DMS153 treated with DMSO at 0.1 percent for 48 hours (cell line): ENCODE data around the gene KIAA1671.

Experiments used
- DNase-seq: peaks from one replicate; lab custom pipeline; 2025; ENCODE audit not compliant: unreplicated experiment; lab: John Stamatoyannopoulos, UW

The KIAA1671 gene

DNA sequence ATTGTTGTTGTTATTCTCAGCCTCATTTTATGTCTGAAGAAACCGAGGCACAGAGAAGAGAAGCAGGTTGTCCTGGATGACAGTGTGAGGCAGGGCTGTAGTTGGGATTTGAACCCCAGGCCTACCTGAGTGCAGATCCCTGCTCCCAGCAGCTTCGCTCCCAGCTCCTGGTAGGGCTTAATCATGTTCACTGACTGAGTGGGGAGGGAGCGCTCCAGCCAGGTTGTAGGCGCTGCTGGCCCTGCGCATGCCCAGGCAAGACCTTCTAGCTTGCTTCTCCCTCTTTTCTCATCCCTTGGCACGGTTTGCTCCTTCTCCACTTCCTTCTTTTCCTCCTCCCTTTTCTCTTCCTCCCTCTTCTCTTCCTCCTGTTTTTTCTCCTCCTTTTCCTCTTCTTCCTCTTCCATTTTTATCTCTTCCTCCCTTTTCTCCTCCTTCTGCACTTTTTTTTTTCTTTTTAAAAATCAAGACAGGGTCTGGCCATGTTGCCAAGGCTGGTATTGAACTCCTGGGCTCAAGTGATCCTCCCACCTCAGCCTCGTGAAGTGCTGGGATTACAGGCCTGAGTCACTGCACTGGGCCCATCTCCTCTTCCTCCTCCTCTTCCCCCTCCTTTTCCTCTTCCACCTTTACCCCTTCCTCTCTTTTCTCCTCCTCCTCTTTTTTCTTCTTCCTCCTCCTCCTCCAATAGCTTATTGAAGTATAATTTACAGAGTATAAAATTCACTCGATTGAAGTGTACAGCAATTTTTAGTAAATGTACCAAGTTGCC is 109.3 kb downstream of the KIAA1671 start:
- no peak for DNase-seq

DNA sequence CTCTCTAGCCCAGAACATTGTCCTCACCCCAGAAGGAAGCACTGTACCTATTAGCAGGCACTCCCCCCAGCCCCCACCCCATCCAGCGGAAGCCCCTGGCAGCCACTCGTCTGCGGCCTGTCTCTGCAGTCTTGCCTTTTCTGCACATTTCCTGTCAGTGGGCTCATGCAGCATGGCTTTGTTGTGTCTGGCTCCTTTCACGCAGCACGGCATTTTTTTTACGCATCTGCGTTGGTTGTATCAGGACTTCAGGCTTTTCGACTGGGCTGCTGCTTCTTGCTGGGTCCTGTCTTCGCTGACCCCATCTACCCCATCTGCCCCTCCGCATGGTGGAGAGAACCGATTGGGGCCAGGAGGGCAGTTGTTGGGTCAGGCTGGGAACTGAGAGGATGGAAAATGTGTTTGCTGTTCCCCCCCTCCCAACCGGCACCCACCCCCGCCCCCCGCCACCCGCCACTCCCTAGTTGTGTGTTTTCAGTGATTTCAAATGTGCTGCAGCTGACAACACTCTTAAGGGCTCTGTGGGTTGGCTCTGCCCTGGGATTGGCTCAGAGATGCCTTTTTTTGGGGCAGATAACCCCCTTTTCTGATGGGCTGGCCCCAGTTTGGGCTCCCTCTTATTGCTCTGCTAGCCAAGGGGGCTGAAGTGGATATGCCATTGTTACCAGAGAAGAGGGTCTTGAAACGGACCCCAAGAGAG is 110.0 kb downstream of the KIAA1671 start:
- no peak for DNase-seq

DNA sequence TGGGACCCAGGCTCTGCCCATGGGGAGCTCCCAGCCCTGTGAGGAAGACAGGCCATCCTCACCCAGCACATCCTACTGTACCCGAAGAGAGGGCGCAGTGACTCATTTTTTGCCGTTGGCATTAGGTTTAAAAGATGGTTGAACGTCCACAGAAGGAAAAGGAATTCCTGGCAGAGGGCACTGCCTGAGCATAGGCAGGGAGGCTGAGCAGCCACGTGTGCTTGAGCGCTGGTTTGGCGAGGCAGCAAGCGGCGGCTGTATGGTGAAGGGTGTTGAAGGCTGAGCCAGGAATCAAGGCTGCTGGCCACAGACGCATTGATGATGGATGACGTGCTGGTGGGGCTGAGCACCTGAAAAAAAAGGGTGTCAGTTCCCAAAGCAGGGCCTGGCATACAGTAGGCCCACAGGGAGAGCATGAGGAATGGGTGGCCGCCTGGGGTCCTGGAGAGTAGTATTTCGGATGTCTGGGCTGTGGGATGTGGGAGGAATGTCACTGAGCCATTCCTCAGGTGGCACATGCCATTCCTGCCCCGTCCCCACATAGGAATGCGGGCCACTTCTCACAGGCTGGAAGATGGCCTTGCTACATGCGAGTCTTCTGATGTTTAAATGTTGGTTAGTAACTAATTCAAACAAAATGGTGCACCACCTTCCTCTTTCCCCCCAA is 112.5 kb downstream of the KIAA1671 start:
- no peak for DNase-seq

GRCh38 chr22:25066861-25067435 is 114.4 kb downstream of the KIAA1671 start:
- DNase-seq, result no peak

DNA sequence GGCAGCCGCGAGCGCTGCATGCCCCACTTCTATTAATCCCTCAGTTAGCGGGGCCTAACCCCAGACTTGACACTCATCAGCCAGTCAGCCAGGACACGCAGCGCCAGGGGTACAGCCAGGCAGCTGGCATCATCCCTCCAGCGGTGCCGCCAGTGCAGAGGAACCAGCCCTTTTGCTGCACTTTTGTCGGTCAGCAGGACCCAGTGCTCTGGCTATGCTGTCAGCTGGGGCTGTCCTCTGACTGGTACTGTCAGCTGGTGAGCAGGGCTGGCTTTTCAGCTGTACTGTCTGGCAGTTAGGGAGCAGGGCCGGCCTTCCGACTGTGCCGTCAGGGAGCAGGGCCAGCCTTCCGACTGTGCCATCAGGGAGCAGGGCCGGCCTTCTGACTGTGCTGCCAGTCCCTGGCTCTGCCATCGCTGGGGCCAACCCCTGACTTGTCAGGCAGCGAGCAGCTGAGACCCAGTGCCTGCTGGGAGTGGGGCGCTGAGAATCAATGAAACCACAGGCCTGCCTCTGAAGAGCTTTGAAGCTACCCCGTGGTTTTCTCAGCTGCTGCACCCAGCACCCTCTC is 115.4 kb downstream of the KIAA1671 start:
- DNase-seq, result no peak

DNA sequence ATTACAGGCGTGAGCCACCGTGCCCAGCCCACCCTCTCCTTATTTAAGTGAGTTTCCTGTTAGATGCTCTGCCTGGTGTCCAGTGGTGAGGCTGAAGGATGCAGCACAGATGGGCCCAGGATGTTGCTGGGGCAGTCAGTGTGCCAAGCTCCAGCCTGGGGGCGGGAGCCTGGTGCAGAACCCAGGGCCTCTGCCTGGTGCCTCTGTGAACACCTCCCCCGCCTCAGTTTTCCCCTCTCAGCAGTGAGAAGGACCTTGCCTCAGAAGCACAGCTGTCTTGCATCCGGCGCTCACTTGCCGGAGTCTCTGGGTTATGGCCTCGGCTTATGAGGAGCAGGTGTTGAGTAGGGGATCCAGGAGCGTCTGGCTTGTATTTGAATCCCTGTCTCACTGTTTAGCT is 116.2 kb downstream of the KIAA1671 start:
- DNase-seq, result no peak

DNA sequence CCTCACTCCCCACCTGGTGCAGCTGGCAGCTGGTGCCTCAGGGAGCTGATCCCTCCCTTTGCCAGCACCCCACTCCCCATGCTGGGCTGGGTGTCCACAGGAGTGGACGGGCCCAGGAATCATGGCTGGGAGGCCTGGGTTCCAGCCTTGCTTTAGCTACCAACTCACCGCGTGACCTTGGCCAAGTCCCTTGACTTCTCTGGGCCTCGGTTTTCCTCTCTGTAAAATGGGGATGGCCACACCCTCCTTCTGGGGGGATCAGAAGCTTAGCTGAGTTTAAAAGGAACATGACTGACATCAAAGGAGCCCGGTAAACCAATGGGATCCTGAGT is 116.9 kb downstream of the KIAA1671 start:
- DNase-seq, result no peak

- no peak for DNase-seq
These were observed 117.4 kb downstream of the KIAA1671 start for GRCh38 chr22:25069758-25070481.

DNA sequence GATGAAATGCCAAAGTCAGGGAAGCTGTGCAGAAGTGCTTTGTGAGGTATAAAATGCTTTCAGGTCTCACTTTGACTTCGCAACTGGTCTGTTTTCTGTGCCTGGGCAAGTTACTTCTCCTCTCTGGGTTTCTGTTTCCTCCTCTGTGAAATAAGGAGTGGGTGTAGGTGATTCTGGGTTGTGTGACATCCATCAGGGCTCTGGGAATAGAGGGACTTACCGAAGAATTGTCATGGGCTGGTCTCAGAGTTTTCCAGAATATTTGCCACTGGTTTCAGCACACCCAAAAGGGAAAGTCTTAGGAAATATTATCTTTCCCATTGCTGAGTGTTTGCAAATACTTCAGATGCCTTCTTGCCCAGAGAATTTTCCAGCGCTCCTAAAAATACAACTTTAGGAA is 118.4 kb downstream of the KIAA1671 start:
- DNase-seq, result no peak

GRCh38 chr22:25071720-25072119 is 119.2 kb downstream of the KIAA1671 start:
- no peak for DNase-seq

DNA sequence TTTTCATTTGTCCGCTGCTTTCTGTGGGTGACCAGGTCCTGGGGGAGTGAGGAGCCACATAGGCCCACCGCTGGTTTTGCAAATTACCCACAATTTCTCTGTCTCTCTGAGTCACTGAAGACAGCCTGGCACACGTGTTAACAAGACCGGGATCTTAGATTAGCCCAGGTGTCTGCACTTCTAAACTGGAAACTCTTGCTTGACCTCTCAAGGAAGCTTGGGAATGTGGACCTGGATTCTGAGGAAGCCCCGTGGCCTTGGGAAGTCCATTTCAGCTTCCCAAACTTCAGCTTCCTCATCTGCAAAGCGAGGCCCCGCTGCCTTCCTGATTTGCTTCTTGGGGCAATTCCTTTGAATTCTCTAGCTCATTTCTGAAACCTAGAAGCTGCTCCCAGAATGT is 119.9 kb downstream of the KIAA1671 start:
- DNase-seq, result no peak

DNA sequence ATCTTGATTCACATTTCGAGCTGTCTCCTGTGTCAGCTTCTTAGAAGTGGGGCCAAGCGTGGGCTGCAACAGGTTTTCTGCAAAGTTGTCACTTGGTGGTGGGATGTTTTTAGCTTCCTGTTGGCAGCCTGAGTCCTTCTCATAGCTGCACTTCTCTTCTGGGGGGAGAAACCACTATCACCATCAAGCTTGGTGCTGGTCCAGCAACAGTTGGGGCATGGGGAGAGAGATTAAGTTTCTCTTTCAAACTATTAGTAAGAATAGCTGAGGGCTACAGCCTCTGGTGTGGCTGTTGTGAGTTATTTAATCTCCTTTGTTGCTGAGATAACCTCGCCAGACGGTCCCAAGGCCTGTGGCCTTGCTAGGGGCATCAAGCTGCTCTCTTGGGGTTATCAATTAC is 123.8 kb downstream of the KIAA1671 start:
- no peak for DNase-seq

DNA sequence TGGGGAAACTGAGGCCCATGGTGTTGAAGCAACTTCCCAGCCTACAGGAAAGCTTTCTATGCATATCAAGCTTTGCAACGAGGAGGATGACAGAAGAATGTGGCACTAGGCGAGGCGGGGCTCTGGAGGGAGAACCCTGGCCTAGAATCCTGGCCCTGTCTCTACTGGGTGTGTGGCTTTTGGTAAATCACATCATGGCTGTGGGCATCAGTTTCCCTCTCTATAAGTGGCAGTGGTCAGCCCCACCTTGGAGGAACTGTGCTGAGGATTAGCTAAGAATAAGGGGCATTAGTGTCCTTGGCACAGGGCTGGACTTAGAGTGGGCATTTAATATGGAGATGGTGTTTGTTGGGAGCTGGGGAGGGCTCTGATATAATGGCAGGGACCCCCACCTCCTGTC is 124.5 kb downstream of the KIAA1671 start:
- no peak for DNase-seq

- DNase-seq, result no peak
These were observed 125.4 kb downstream of the KIAA1671 start for GRCh38 chr22:25077964-25078363.

DNA sequence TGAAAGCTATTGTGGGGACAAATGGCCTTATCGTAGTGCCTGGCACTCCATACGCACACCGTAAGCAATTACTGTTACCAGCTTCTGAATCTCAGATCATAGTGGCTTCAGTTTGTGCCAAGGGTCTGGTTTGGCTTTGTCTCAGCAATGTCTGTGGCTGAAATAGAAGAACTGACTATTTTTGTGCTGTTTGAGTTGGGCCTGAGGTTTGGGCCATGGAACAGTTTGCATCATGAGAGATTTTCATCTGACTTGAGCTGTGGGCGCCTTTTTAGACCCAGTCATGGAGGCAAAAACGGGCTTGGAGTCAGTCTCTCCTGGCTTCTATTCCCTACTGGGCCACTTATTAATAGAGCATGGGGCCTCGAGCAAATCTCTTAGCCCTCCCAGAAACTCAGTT is 126.1 kb downstream of the KIAA1671 start:
- no peak for DNase-seq

- no peak for DNase-seq
These were observed 128.3 kb downstream of the KIAA1671 start for GRCh38 chr22:25080855-25081254.

GRCh38 chr22:25081409-25081824 is 128.9 kb downstream of the KIAA1671 start:
- no peak for DNase-seq

DNA sequence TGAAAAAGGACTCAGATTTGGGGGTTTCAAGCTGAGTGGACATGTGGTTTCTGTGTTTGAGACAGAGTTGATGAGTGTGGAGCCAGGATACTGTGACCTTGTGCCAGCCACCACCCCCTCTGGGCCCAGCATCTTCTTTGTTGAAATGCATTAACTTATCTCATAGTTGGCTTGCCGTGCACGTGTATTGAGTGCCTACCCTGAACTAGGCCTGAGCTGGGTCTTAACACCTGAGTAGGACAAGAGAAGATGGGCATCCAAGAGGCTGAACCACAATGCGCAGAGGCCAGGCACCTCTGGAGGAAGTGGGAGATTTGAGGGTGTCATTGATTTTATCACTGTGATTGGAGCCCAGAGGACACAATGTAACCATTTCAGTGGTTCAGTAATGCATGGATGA is 129.6 kb downstream of the KIAA1671 start:
- DNase-seq, result no peak

DNA sequence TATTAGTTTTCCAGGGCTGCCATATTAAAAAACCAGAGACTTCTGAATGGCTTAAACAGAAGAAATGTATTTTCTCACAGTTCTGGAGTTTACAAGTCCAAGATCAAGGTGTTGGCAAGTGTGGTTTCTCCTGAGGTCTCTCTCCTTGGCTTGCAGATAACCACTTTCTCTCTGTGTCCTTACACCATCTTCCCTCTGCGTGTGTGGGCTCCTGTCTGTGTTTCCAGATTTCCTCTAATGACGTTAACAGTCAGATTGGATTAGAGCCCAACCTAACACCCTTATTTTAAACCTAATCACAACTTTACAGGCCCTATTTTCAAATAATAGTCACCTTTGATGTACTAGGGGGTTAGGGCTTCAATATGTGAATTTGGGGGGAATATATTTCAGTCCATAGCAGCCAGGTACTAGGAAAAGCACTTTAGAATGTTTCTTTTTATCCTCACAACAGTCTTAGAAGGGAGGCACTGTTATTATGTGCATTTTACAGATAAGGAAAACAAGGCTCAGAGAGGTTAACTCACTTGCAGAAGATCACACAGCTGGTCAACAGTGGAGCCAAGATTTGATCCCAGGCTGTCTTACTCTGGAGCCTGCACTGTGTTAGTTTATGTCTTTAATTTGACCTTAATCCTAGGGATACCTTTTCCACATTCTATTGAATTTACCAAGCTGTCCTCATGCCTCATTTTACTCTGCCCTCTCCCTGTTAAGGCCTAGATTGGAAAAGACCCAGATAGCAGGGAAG is 130.7 kb downstream of the KIAA1671 start:
- no peak for DNase-seq

DNA sequence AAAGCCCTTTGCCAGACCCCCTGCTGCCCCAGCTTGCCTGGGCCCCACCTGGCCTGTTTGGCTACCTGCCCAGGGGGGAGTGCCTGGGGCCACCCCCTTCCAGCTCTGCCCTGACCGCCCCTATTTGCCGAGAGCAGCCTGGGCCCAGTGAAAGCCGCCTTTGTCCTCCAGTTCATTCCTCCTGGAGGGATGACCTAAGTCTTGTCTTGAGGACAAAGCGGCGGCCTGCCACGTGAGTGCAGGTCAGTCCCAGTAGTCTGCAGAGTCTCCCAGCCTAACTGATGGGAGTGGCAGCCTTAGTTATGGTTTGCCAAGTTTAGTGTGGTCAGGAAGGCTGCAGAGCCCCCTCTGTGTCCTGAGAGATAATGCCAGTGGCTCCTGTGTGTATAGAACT is 131.3 kb downstream of the KIAA1671 start:
- no peak for DNase-seq
